ENCODE results near the gene MR1.

MR1 gene

DNA sequence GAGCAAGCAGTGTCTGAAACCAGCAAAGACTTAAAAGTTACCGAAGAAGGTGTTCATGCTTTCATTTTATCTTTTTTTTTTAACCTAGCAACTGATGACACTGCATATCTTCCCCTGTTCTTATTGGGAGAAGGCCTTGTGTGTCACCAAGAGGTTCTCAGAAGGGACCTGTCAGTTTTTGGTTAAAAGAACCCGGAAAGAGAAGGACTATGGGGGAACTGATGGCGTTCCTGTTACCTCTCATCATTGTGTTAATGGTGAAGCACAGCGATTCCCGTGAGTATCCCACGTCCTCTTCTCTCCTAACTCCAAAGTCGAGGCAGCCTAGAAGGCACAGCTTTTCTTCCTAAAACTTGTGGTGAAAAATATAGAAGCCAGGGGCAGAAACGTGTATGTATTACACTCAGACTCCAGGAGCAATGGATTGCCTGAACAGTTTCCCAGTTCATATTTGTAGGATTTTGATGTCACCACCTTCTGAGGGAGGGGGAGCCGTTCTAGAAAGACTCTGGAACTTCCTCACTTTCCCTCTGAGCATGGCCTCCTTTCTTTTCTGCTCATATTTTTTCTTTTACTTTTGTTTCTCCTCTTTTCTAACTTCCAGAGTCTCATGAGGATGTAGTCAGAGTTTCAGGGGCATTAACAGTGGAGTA, at the start of gene MR1:
Gene MR1, plus strand, starts transcription at position 185 of the 653 bp plus-strand sequence. Its CDS starts 25 bp downstream, at position 210.
- DNase-seq = no peak

DNA sequence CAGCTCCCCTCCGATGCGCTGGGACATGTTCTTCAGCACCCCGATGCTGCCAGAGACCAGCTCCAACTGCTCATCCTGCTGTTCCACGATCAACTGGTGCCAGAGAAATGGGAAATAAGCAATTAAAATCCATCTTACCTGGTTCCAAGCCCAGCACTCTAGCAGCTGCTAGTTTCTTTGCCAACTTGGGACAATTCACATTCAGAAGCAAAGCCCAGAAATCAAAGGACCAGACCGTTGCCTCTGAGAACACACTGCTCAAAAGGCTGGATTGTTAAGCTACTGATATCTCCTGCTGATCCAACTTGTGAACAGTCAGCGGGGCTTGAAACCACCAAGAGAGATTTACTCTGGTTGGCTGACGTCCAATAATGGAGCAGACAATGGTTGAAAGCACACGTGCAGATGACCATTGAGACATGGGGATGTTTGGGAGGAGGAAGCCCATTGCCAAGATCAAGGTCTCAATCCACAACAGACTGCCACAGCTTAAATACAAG, 45.5 kb upstream of the MR1 start:
- DNase-seq = no peak

DNA sequence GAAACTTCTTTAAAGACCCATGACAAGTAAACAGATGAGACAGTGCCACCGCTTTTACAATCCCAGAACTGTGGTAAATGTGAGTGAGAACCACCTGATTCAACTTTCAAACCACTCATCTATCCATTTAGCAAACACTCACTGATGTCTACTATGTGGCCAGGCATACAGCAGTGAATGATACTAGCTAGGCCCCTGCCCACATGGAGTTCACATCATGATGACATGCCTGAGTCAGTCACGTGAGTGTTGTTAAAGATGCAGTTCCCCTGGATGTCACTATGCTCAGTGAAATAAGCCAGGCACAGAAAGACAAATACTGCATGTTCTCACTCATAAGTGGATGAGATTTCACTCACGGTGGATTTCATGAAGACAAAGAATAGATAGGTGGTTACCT, 39.5 kb upstream of the MR1 start:
- DNase-seq = no peak

DNA sequence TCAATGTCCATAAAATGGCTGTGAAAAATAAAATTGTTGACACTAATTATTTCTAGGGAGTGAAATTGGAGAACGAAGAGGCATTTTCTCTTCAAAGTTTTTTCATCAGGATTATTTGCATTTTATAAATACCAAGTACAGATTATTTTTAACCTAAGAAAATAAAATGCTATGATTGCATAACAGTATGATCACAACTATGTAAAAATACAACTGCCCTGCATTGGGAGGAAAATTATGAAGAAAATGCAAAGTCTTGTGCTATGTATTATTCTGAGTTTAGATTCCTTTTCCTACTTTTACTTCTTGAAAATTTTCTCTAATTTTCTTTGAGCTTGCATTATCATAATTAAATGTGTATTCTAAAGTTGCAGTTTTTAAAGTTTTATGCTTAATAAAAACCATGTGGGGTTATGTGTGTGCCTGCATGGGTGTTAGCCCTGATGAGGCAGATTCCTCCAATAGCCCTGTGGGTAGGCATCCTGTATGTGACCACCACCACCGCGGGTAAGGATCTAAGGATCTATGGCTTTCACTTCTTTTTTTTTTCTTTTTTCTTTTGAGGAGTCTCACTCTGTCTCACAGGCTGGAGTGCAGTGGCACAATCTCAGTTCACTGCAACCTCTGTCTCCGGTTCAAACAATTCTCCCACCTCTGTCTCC, 35.8 kb upstream of the MR1 start:
- DNase-seq = no peak

DNA sequence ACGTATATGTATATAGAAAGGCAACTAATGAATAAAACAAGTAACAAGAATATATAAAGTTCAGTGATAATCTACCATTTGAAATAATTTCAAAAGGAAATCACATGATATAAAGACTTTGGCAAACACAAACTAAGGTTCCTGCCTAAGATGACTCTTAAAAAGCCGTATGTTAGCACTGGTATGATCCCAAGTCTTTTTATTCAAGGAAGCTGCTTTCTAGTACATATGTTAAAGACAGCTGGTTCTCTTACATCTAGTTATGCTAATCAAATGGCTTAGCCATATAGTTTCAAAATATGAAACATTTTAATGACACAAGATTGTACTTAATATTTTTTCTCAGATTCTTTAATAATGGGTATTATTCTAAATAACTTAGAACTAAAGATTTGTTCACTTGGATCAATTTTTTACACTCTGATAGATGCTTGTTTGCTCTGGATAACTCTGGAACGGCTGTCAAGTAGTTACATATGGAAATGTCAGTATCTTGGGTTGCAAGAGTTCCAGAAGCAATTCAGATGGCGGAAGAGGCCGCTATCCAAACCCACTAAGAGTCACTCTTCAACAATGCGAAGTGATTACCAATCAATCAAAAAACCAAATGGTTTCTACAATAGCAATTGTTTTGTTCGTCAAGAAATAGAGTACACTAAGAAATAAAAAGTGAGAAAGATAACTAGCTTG, 32.5 kb upstream of the MR1 start:
- no peak for DNase-seq

DNA sequence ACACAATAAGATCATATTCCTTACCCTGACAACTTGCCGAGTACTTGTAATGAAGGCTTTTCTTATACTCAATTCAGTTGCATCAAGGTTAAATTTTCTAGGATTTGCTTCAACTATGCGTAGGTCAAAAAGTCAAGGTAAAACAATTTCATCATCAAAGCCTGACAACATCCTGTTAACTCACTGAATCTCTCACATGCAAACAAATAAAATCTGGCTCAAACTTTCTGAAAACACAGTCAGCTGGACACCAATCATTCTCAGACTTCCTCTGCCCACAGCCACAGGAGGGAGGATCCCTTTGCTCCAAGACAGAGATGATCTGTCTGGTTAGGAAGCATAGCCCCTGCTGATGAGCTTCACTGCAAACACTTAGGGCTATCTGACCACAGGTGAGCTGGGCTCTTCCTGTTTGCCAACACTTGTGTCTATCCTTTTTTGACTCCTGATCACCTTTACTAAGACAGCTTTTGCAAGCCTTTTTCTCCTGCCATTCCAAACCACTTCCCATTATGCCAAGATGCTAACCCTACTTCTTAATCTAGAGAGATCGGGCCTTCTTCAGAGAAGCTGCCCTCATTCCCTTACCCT, 31.1 kb upstream of the MR1 start:
- no peak for DNase-seq

DNA sequence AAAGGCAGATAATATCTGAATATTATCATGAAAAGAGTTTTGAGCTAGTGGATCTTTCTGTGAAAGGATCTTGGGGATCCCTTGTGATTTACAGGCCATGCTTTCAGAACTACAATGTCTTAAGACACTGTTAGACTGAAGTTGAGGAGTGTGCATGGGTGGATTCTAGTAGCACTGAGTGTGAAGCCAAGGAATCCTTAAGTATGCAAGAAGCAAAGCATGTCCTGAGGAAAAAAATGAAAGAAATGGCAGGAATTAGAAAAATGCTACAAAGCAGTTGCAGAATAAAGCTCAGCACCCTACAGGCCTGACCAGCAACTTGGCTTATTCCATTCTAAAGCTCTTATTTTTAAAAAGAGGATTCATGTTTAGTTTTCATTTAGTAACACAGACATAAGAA, 23.0 kb upstream of the MR1 start:
- no peak for DNase-seq

DNA sequence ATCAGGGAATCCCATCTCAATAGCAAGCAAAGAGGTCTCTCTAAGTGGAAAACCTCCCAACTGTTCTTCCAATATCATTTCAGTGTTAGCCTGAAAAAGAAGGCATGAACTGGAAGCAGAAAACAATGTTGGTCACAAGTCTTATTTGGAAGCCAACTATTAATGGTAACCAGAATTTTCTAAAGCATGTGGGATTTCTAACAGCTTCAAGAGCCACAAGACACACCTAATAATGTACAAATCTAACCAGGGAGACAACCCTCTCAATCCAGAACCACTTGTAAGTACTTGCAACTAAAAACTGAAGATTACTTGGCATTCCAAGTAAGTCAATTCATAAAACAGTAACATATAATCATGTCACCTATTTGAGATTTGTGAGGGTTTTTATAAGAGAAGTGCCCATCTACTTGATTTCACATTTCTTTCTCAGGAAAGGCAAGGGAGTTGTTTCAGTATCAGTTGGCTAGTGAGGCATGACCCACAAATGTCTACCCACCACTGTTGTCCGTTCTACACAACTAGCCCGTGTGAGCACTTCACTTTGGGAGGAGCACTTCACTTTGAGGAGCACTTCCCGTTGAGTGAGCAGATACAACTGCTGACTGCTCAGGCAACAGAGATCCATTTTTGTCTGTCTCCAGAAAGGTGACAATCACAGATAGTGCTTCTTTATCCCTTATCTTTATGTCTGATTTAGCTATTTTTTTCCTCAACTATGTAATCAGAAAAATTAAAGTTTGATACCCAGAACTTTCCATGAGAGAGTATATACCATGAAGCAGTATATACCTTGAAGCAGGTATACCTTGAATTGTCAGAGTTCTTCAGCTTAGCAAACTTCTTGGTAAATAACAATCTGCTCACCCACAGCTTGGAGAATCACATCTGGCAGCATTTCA, 22.2 kb upstream of the MR1 start:
- DNase-seq = no peak

DNA sequence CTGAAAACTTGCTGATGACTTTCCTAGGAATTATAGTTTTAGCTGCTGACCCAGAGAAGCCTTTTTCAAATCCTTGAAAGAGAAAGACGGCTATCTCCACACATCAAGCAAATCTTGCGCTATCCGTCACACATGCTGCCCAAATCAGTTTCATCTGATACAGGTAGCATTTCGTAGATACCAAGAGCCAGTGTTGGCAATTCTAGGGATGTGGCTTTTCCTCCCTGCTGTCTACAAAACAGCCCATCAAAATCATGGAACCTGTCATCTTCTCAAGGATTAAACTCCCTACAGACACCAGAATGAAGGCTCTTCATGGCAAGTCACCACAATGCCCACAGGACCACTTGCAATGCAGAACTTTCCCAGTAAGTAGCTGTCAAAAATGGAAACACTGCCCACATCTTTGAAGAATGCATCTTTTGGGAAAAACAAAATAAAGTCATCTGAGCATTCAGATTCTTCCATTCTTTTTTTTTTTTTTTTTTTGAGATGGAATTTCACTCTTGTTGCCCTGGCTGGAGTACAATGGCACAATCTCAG, 21.5 kb upstream of the MR1 start:
- no peak for DNase-seq

DNA sequence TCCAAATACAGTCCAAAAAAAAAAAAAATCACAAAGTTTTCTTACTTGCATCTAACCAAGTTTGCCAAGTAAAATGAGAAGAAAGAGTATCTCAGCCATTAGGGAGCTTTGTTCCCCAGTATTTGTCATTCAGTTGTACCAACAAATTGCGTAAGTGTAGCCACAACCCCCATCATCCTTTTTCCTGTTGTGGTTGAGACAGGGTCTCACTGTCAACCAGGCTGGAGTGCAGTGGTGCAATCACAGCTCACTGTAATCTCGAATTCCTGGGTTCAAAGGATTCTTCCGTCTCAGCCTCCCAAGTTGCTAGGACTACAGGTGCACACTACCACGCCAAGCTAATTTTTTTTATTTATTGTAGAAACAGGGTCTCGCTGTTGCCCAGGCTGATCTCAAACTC, 20.6 kb upstream of the MR1 start:
- no peak for DNase-seq

DNA sequence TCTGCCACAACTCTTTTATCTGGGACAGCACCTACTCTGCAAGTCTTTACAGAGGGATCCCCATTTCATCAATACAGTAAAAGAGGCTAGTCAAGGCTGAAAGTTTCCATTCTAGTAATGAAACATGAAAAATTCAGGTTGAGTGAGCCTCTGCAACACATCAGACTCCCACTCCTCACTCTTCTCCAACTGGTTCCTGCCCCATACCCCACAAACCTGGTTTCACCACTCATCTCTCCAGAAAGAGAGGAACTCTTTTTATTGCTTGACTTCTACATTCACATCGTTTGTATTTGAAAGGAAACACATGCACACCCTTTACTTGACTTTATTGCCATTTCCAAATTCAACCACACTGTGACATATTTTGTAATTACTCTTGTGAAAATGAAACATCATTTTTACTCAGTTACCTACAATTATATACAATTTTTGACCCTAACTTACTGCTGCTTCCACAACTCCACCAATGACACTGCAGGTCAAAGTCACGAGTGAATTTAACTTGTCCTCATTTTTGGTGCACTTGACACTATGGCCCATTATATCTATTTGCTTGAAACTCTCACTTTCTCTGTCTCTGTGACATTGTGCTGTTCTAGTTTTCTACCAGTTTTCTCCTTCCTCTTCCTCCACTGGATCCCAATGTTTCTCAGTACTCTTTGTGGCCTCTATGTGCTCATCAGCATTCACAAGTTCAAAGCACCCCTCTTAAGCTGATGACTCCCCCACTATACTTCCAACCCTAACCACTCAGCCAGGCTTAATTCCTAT, 19.1 kb upstream of the MR1 start:
- DNase-seq = no peak

DNA sequence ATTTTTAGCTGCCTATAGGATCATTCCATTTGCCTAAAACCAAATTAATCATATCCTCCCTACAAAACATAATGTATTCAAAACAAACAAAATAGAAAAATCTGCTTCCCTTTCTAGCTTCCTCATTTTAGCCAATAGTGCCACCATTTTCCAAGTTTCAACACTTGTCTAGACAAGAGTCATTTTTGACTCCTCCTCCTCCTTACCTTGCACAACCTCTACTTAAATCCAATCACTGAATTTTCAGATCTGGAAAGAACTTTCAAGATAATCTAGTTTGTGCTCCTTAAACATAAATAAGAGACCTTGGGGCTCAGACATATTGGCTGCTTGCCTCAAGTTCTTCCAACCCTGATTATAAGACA, 18.6 kb upstream of the MR1 start:
- DNase-seq = no peak

DNA sequence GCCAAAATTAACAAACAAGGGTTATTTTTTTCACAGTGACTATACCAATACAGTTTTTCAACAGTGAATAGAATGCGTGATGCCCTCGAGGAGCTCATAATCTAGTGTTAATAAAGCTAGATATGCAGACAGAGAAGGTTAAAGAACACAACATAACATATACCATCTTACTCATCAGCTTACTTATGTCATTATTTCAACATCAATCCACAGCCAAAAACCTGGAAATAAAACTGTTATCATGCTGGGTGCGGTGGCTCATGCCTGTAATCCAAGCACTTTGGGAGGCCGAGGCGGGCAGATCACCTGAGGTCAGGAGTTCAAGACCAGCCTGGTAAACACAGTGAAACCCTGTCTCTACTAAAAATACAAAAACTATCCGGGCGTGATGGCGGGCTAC, 17.2 kb upstream of the MR1 start:
- DNase-seq = no peak

DNA sequence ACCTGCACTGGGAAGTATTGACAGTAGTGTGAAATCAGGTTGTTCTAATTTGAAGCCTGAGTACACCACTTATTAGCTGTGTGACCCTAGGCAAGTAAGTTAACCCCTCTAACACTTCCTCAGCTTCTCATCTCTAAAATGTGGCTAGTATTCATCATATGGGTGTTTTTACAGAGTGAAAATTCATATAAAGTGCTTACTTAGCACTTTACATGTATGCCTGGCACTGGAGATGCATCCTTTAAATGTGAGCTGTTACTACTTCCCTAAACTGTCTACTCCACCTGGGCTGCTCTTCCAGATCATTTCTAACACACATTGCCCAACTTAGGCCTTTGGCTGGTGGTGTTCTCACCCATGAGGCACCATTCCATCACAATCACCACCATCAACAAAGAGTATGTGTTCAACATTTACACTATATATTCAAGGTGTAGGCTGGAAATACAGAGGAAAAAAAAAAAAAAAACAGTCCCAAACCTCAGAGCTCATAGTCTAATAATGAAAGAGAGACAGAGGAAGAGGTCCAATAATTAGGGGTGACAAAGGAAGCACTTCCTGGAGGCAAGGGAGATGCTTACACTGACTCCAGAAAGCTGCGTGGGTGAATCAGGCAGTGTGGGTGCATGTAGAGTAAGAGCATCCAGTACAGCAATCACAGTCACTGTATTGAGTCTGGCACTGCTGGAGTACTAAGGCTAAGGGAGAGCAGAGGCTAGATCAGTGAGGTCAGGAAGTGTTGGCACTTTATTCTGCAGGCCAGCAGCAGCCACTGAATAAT, 14.7 kb upstream of the MR1 start:
- no peak for DNase-seq

DNA sequence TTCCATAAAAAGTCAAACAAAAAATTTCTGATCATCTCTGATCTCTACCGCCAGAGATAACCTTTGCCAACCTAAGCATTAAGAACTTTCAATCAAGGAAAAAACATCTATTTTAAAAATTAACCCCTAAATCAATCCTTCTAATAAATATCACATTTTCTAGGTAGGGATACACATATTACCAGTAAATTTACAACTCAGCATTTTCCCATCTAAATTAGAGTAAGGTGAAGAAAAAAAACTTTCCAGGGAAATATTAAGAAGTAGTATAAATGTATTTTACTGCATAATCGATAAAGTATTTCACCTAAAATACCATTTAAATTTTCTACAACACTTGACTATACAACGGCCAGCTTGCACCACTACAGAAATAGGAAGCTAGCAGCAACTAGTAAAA, 12.6 kb upstream of the MR1 start:
- no peak for DNase-seq

DNA sequence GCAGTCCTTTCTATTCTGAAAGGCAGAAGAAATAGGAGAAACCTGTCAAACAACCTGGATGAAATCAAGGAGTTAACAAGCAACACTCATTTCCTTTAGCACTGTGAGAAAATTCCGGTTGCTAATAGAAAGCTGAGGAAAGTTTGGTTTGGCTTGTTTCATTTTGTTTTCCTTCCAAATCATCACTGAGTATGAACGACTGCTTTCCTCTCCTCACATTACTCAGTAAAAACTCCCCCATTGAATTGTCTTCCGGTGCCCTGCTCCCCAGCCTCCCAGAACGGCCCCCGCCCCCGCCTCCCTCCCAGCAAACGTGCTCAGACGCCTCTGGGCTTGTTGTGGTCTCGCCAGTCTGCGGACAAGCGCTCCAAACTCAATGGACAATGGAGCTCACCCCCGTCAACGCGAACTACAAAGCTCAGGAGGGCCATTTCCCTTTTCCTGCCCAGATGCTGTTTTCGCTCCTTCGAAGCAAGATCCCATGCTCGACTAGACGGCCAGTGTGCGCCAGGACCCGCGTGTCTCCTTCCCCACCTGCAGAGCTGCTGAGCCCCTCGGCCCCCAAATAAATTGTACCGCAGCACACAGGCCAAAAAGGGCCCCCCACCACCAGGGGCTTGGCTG, 11.9 kb upstream of the MR1 start:
- no peak for DNase-seq

DNA sequence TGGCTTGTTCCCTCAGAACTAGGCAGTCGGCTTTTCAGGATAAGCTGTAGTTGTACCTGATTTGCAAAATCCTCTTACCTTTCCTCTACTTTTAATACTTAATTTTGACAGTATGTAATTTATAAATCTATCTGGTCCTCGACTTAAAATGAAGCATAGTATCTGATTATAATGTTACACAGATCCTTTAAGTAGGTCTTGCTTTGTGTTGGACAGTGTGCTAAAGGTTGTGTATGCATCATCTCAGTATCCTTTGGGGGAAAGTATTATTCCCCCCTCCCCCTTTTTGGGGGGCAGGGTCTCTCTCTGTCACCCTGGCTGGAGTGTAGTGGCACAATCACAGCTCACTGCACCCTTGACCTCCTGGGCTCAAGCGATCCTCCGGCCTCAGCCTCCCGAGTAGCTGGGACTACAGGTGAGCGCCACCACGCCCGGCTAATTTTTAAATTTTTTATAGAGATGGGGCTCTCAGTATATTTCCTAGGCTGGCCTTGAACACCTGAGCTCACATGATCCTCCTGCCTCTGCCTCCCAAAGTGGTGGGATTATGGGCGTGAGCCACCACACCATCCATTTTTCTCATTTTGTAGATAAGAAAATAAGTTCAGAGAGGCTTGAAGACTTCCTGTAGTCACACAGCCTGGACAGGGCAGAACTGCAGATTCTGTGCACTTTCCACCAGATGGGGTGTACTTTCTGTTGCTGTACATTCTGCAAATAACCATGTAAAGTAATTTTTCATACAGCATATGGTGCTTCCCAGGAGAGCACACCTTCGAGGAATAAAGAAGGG, 10.3 kb upstream of the MR1 start:
- no peak for DNase-seq

DNA sequence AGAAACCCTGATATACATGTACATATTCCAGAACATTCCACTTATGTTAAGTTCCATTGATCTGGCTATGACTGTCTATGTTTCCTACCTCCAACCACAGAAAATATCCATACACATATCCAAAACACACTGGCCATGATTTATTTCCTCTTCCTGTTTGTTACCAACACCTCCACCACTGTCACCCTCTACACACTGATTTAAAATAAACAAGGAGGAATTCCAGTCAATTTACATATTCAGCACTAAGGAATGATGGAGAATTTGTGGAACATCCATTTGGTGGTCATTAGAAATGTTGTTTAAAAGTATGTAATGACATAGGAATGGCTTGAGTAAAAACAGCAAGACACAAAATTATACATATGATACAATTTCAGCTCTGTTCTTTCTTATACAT, 5.6 kb upstream of the MR1 start:
- DNase-seq = no peak

DNA sequence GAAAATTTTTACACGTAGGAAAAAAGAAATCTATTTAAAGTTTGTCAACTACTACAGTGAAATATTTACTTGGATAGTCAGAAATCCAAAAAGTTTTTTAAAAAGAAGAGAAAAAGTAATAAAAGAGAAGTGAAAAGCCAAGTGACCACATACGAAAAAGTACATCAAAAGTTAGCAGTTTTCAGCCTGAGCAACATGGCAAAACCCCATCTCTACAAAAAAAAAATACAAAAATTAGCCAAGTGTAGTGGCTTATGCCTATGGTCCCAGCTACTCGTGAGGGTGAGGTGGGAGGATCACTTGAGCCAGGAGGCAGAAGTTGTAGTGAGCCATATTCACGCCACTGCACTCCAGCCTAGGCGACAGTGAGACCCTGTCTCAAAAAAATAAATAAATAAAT, 5.2 kb upstream of the MR1 start:
- no peak for DNase-seq

DNA sequence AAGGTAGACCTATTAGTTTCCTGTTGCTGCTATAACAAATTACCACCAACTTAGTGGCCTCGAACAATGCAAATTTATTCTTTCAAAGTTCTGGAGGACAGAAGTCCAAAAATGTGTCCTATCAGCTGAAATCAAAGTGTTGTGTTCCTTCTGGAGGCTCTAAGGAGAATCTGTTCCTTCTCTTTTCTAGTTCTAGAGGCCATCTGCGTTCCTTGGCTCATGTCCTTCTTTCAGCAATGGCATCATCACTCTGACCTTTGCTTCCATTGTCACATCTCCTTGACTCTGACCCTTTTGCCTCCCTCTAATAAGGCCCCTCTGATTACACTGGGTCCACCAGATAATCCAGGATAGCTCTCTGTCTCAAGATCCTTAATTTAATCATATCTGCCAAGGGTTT, 1.2 kb upstream of the MR1 start:
- no peak for DNase-seq
